ENCODE measurements around the gene ARID3C. TPM values are rescaled to one million over a fixed set of nuclear protein-coding genes. Genes with fewer than 3 reads are reported as not detected.

The ARID3C gene
- total RNA-seq, result under 1 TPM in 1 of 4 donors, not detected in 3; 0.53 TPM

- Histone ChIP-seq H3K4me1 (peaks cover 0 to 15% (median 8%) of the 10 kb centered on the region in 4 donors), H3K9me3 (no peaks in the 10 kb centered on the region), H3K36me3 (no peaks in the 10 kb centered on the region), H3K27me3 (peaks cover 0 to 52% of the 10 kb centered on the region in 2 donors), H3K4me3 (peak within 1 kb of the TSS; percentile 31 to 59 (median 54)), H3K27ac (no peak within 1 kb of the TSS)
- peak in 1 of 3 donors; percentile 74 for DNase-seq
- TF ChIP-seq POLR2A (IDR thresholded peaks at IDR 0.05), result no peak
- TF ChIP-seq, protein P1, sequence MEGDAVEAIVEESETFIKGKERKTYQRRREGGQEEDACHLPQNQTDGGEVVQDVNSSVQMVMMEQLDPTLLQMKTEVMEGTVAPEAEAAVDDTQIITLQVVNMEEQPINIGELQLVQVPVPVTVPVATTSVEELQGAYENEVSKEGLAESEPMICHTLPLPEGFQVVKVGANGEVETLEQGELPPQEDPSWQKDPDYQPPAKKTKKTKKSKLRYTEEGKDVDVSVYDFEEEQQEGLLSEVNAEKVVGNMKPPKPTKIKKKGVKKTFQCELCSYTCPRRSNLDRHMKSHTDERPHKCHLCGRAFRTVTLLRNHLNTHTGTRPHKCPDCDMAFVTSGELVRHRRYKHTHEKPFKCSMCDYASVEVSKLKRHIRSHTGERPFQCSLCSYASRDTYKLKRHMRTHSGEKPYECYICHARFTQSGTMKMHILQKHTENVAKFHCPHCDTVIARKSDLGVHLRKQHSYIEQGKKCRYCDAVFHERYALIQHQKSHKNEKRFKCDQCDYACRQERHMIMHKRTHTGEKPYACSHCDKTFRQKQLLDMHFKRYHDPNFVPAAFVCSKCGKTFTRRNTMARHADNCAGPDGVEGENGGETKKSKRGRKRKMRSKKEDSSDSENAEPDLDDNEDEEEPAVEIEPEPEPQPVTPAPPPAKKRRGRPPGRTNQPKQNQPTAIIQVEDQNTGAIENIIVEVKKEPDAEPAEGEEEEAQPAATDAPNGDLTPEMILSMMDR (IDR thresholded peaks at IDR 0.05), result peak in 2 of 6 experiments; percentile 5 to 18
Observed at GRCh38 chr9:34628656-34629490, at the start of gene ARID3C. TSS of gene ARID3C (minus strand) at chr9:34629066. CDS start at chr9:34628014, 1,052 bp downstream.

DNA sequence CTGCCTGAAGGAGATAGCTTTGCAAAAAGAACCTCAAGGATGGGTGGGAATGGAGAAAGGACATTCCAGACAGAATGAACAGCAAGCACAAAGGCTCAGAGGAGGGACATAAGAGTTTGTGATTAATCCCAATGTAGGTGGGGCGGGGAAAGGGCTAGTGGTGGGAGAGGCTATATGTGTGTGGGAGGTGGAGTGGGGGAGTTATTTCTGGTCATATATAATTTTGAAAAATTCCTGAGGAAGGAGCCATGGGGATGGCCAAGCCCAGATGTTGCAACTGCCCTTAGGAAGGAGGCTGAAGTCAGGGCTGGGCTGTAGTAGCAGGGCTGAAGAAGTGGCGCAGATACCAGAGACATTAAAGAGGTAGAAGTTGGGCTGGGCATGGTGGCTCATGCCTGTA is 47.0 kb upstream of the ARID3C start:
- no peak for DNase-seq
- no peaks in the 10 kb centered on the region for H3K4me1 ChIP-seq
- H3K36me3 ChIP-seq, result no peaks in the 10 kb centered on the region
- no peak overlapping the region for H3K27ac ChIP-seq
- TF ChIP-seq, protein P1 (IDR thresholded peaks at IDR 0.05), result no peak
- TF ChIP-seq POLR2A (IDR thresholded peaks at IDR 0.05), result no peak
- H3K4me3 ChIP-seq, result no peak overlapping the region
- no peaks in the 10 kb centered on the region for H3K9me3 ChIP-seq
- no peaks in the 10 kb centered on the region for H3K27me3 ChIP-seq

DNA sequence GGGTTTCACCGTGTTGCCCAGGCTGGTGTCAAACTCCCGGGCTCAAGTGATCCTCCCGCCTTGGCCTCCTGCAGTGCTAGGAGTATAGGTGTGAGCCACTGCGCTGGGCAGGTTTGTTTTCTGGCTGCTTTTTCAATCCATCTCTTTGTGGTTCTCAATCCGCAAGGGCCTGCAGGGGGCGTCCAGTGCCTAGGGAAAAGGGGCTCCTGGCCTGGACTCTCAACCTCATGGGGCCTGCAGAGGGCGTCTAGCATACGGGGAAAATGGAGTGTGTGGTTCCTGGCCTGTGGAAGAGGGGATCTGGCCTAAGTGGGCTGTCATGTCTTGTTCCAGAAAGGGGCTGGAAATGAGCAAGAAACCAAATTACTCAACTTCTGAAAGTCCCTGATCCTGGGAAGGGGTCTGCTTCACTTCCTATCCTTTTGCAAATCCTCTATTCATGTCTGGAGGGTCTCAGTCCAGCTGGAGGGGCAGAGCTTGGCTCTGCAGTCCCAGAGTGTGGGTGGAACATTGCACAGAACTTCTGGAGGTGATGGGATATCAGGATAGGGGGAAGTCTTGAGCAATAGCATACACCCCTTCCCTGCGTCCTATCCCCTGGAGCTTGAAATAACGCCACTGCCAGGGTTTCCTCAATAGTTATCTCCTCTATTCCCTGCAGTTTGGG is 46.3 kb upstream of the ARID3C start:
- peak; percentile 73 to 88 (median 74) for DNase-seq
- Histone ChIP-seq H3K4me1 (no peaks in the 10 kb centered on the region), H3K4me3 (no peak overlapping the region), H3K27ac (peak overlapping the region in 1 of 4 donors; percentile 16), H3K9me3 (no peaks in the 10 kb centered on the region), H3K36me3 (no peaks in the 10 kb centered on the region), H3K27me3 (no peaks in the 10 kb centered on the region)
- TF ChIP-seq POLR2A (IDR thresholded peaks at IDR 0.05), result no peak
- TF ChIP-seq, protein P1 (IDR thresholded peaks at IDR 0.05), result peak; percentile 14 to 74 (median 62)

DNA sequence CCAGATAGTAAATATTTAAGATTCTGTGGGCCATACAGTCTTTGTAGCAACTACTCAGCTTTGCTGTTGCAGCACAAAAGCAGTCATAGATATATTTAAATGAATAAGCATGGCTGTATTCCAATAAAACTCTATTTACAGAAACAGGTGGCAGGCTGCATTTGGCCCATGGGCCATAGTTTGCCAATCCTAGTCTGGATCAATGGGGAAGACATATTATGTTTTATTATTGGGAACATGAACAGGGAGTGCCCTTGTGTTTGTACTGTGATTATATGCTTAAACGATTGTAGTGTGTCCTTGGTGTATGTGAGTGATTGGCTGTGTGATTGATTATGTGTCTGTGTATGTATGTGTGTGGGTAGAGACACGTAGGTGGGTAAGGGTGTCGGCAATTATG is 45.6 kb upstream of the ARID3C start:
- TF ChIP-seq, protein P1 (IDR thresholded peaks at IDR 0.05), result no peak
- TF ChIP-seq POLR2A (IDR thresholded peaks at IDR 0.05), result no peak
- Histone ChIP-seq H3K4me1 (no peaks in the 10 kb centered on the region), H3K36me3 (no peaks in the 10 kb centered on the region), H3K4me3 (no peak overlapping the region), H3K9me3 (no peaks in the 10 kb centered on the region), H3K27me3 (no peaks in the 10 kb centered on the region), H3K27ac (peak overlapping the region in 1 of 4 donors; percentile 16)
- DNase-seq, result no peak

GRCh38 chr9:34671307-34671706 is 42.4 kb upstream of the ARID3C start:
- DNase-seq, result no peak
- Histone ChIP-seq H3K4me3 (no peak overlapping the region), H3K27me3 (no peaks in the 10 kb centered on the region), H3K27ac (no peak overlapping the region), H3K4me1 (no peaks in the 10 kb centered on the region), H3K9me3 (no peaks in the 10 kb centered on the region), H3K36me3 (no peaks in the 10 kb centered on the region)
- no peak for TF ChIP-seq POLR2A (IDR thresholded peaks at IDR 0.05)
- TF ChIP-seq, protein P1 (IDR thresholded peaks at IDR 0.05), result no peak
